ENCODE data around the gene CLVS2. TPM values are rescaled to one million over a fixed set of nuclear protein-coding genes. Genes with fewer than 3 reads are reported as not detected.

CLVS2 gene
- polyA plus RNA-seq, 2 of the 4 experiments (the other 2 are of a cell fraction): 0.01 to 0.04 TPM

- 19% methylated on average over 3 of the region's 3 CpGs for whole genome bisulfite sequencing (ENCODE audit: missing lambda C conversion rate)
- ChIA-PET POLR2A (no interaction called here), CTCF (interaction anchor here (0.8 kb wide), 1 partner anchor 8 kb away, joined by 3 read pairs; no protein-coding TSS in a partner anchor)
- Histone ChIP-seq H3K4me2 (no peak overlapping the region), H3K9me3 (no peaks in the 10 kb centered on the region), H3K27ac (no peak overlapping the region), H3K4me3 (no peak overlapping the region), H3K4me1 (no peaks in the 10 kb centered on the region)
- TF ChIP-seq TFCP2L1 (CRISPR knock-in tag; IDR thresholded peaks at IDR 0.05) (no peak), GATA3 (IDR thresholded peaks at IDR 0.05; ENCODE audit: borderline replicate concordance) (no peak), NPAS2 (CRISPR knock-in tag; IDR thresholded peaks at IDR 0.05; ENCODE audit: borderline replicate concordance) (no peak), KDM1A (IDR thresholded peaks at IDR 0.05; ENCODE audit: low read depth) (no peak), EHF (CRISPR knock-in tag; IDR thresholded peaks at IDR 0.05) (no peak)
- no peak for FAIRE-seq
- ATAC-seq: no peak
- no peak for DNase-seq (ENCODE audit: low read depth in 1 of 2, low spot score in 1 of 2)
Measured at GRCh38 chr6:123036648-123037047, 40.6 kb downstream of the CLVS2 start.

- CTCF ChIA-PET: no interaction called here
- DNase-seq (ENCODE audit: low read depth in 1 of 2, low spot score in 1 of 2): no peak
- Histone ChIP-seq H3K4me1 (no peaks in the 10 kb centered on the region), H3K27ac (no peak overlapping the region), H3K4me3 (no peak overlapping the region), H3K4me2 (no peak overlapping the region), H3K9me3 (no peaks in the 10 kb centered on the region)
- no peak for TF ChIP-seq SREBF2 (IDR thresholded peaks at IDR 0.05)
- POLR2A ChIA-PET: no interaction called here
- FAIRE-seq: no peak
- WGBS (ENCODE audit: missing lambda C conversion rate): 70% methylated on average over 3 of the region's 3 CpGs
- no peak for ATAC-seq
Measured at GRCh38 chr6:123039431-123039830, 43.4 kb downstream of the CLVS2 start.

GRCh38 chr6:123042401-123042800 lies 46.4 kb downstream of the CLVS2 start:
- Histone ChIP-seq H3K4me3 (no peak overlapping the region), H3K9me3 (no peaks in the 10 kb centered on the region), H3K4me2 (no peak overlapping the region), H3K27ac (no peak overlapping the region), H3K4me1 (no peaks in the 10 kb centered on the region)
- TF ChIP-seq CHD2 (IDR thresholded peaks at IDR 0.05; ENCODE audit: low read length, partially characterized antibody) (no peak), RCOR1 (IDR thresholded peaks at IDR 0.05; ENCODE audit: low read depth, low read length) (no peak), CBX2 (IDR thresholded peaks at IDR 0.05; ENCODE audit: borderline replicate concordance, low read depth) (no peak), TFCP2L1 (CRISPR knock-in tag; IDR thresholded peaks at IDR 0.05) (no peak), HDAC2 (IDR thresholded peaks at IDR 0.05) (no peak), POLR2A (IDR thresholded peaks at IDR 0.05; ENCODE audit: low read length) (no peak), SMC3 (IDR thresholded peaks at IDR 0.05) (no peak), E2F6 (IDR thresholded peaks at IDR 0.05; ENCODE audit: borderline replicate concordance, low read depth) (no peak)
- ATAC-seq (no peak), DNase-seq (ENCODE audit: low read depth in 1 of 2, low spot score in 1 of 2) (no peak), FAIRE-seq (no peak)
- ChIA-PET CTCF (interaction anchor here (0.9 kb wide), 1 partner anchor 95 kb away, joined by 3 read pairs; no protein-coding TSS in a partner anchor), POLR2A (no interaction called here)
- WGBS (ENCODE audit: missing lambda C conversion rate): 13% methylated on average over 2 of the region's 2 CpGs

- FAIRE-seq: no peak
- 50% methylated on average over 3 of the region's 3 CpGs for WGBS (ENCODE audit: missing lambda C conversion rate)
- no peak for TF ChIP-seq ZNF302 (CRISPR knock-in tag; IDR thresholded peaks at IDR 0.05)
- no peak for TF ChIP-seq ZC3H11A (IDR thresholded peaks at IDR 0.05)
- TF ChIP-seq EHF (CRISPR knock-in tag; IDR thresholded peaks at IDR 0.05): no peak
- no peak for TF ChIP-seq TFCP2L1 (CRISPR knock-in tag; IDR thresholded peaks at IDR 0.05)
- TF ChIP-seq HES2 (IDR thresholded peaks at IDR 0.05): no peak
- TF ChIP-seq JUNB (IDR thresholded peaks at IDR 0.05): no peak
- no peak for TF ChIP-seq ESRRA (IDR thresholded peaks at IDR 0.05; ENCODE audit: borderline replicate concordance, low read length)
- no peak for TF ChIP-seq HOXB5 (CRISPR knock-in tag; IDR thresholded peaks at IDR 0.05)
- TF ChIP-seq HDAC2 (IDR thresholded peaks at IDR 0.05): no peak
- TF ChIP-seq BCL3 (IDR thresholded peaks at IDR 0.05): no peak
- no peak for TF ChIP-seq RCOR1 (IDR thresholded peaks at IDR 0.05; ENCODE audit: low read depth, low read length)
- no peak for TF ChIP-seq CTCF (IDR thresholded peaks at IDR 0.05)
- no peak for TF ChIP-seq POLR2A (IDR thresholded peaks at IDR 0.05; ENCODE audit: low read length)
- TF ChIP-seq NPAS2 (CRISPR knock-in tag; IDR thresholded peaks at IDR 0.05; ENCODE audit: borderline replicate concordance): no peak
- Histone ChIP-seq H3K4me3 (no peak overlapping the region), H3K27ac (no peak overlapping the region), H3K4me2 (no peak overlapping the region), H3K9me3 (no peaks in the 10 kb centered on the region), H3K4me1 (no peaks in the 10 kb centered on the region)
- POLR2A ChIA-PET: no interaction called here
- ATAC-seq: no peak
- CTCF ChIA-PET: interaction anchor here (0.7 kb wide), 1 partner anchor 8 kb away, joined by 3 read pairs; no protein-coding TSS in a partner anchor
- DNase-seq (ENCODE audit: low read depth in 1 of 2, low spot score in 1 of 2): no peak
Measured at GRCh38 chr6:123044341-123044860, 48.4 kb downstream of the CLVS2 start.

All from A549 (cell line).